GM12872 (cell line): ENCODE data around the gene SBNO2.

Source experiments
- TF ChIP-seq, protein P1 (sequence below): IDR thresholded peaks from 3 replicates; pipeline ENCODE4 v1.5.1; 2011; ENCODE audit warnings: low read depth, mild to moderate bottlenecking, low read length, moderate library complexity; ENCODE audit not compliant: insufficient read depth

SBNO2 gene

DNA sequence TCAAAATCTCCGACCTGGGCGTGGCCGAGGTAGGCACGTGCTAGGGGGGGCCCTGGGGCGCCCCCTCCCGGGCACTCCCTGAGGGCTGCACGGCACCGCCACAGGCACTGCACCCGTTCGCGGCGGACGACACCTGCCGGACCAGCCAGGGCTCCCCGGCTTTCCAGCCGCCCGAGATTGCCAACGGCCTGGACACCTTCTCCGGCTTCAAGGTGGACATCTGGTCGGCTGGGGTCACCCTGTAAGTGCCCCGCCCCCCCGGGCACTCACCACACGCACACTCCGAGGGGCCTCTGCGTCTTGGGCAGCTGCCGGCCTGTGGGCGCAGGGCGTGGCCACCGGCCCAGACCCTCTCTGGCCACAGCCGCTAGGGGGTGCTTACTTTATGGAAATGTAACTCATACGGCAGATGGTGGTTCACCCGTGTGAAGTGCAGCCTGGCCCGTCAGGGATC is 46.4 kb upstream of the SBNO2 start:
- TF ChIP-seq, protein P1, sequence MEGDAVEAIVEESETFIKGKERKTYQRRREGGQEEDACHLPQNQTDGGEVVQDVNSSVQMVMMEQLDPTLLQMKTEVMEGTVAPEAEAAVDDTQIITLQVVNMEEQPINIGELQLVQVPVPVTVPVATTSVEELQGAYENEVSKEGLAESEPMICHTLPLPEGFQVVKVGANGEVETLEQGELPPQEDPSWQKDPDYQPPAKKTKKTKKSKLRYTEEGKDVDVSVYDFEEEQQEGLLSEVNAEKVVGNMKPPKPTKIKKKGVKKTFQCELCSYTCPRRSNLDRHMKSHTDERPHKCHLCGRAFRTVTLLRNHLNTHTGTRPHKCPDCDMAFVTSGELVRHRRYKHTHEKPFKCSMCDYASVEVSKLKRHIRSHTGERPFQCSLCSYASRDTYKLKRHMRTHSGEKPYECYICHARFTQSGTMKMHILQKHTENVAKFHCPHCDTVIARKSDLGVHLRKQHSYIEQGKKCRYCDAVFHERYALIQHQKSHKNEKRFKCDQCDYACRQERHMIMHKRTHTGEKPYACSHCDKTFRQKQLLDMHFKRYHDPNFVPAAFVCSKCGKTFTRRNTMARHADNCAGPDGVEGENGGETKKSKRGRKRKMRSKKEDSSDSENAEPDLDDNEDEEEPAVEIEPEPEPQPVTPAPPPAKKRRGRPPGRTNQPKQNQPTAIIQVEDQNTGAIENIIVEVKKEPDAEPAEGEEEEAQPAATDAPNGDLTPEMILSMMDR = peak; percentile 62

DNA sequence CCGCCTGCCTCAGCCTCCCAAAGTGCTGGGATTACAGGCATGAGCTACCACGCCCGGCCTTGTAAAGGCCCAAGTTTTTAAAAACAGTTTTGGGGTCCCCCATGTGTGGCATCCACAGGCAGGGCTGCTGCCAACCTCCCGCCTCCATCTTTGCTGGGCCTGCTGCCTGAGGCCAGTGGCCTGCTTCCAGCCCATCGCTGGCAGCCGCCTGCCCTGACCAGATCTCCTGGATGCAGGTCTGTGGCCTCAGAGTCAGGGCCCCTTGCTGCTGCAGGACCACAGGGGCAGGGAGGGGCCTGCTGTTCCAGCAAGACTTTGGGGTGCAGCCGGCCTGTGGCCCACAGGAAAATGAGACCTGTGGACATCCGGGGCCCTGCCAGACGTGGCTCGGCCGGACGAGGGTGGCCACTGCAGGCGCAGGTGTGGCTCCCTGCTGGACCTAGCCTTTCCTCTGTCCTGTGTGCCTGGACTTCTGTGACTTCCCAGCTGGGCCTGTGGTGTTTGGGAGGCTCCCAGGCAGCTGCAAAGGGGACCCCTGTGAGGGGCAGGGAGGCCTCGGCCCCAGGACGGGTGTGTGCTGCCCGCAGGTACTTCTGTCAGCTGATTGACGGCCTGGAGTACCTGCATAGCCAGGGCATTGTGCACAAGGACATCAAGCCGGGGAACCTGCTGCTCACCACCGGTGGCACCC is 45.9 kb upstream of the SBNO2 start:
- TF ChIP-seq, protein P1 = no peak

DNA sequence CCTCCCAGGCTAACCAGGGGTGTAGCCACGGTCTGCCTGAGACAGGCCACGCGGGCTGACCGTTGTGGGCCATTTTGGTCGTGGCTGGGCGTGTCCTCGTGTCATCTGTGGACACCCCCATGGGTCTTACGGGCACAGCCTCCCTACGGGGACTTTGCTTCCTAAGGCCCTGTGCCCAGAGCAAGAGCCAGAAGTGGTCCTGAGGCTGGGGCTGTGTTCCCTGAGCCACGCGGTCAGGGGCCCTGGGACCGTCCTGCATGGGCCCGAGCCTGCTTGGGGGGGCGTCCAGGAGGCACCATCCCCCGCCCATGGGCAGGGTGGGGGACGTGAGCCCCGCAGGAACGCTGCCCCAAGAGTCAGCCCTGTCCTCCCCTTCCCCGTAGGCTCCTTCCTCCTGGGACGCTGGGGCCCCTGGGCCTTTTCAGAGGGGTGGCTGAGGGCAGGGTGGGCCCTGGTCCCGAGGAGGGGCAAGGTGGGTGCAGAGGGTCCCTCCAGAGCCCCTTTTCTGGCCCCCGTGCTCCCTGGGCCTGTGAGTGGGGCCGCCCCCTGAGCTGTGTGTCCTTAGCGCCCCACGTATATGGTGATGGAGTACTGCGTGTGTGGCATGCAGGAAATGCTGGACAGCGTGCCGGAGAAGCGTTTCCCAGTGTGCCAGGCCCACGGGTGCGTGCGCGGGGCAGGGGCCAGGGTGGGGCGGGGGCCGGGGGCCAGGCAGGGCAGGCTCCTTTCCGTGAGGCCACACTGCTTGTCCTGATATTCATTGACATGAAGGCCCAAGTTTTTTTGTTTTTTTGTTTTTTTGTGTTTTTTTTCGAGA is 44.9 kb upstream of the SBNO2 start:
- TF ChIP-seq, protein P1 = no peak

DNA sequence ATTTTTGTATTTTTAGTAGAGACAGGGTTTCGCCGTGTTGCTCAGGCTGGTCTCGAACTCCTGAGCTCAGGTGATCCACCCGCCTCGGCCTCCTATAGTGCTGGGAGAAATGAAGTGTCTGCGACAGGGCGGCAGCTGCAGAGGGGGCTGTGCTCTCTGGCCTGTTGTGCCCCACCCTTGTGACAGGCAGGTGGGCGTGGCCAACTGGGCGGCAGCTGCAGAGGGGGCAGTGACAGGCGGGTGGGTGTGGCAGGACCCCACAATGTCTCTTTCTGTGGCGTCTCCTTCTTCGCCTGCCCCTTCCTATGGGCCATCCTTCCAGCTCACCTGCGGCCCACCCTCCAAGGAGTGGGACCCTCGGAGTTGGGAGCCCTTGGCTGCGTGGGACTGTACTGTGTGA is 43.3 kb upstream of the SBNO2 start:
- TF ChIP-seq, protein P1 = no peak

DNA sequence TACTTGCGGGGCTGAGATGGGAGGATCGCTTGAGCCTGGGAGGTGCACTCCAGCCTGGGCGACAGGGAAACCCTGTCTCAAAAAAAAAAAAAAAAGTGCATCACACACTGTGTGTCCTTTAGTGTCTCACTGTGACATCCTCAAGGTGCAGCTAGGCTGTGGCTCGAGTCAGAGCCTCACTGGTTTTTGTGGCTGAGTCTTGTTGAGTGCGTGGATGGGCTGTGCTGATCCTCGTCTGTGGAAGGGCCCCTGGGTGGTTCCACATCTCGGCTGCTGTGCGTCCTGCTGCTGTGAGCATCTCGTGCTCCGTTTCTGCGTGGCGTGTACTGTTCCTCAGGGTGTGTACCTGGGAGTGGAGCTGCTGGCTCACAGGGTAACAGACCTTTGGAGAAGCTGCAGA is 42.7 kb upstream of the SBNO2 start:
- TF ChIP-seq, protein P1 = no peak

DNA sequence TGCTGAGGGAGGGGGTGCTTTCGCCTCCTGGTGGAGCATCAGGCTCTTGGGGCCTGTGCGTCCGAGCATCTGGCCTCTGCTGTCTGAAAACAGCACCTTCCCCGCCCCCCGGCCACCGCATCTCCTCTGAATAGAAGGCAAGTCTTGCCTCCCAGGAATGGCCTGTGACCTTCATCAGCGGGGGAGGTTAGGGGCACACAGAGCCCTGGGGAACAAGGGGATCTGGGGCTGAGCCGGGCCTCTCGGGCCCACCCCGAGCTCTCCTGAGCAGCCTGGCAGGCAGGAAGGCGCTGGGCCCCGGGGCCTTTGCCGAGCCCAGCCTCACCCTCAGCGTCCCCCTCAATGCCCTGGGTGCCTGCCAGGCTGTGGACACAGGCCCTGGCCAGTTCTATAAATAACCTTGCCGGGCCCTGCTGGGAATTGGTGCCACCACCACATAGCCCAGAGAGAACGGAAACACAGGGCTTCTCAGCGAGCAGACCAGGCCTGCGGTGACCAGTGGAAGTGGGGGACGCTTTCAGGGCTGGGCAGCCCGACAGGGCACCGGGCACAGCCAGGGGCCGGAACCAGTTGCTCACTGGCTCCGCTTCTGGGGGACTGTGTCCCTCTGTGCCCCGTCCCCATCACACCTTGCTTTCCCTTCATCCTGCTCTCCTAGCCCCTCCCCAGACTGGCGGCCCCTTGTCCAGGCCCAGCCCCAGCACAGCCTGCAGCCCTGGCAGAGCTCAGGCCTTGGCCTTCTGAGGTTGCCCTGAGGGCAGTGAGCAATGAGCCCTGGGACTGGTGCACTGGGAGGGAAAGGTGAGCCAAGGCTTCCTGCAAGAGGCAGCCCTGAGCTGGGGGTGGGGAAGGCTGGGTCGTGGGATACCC is 41.0 kb upstream of the SBNO2 start:
- TF ChIP-seq, protein P1 = no peak
